T-helper 9 cell (primary cell): ENCODE measurements around the gene RBM42.
"Not testable (repeated sequence)": the region's sequence is repeated elsewhere in the genome, so short reads cannot be mapped to it uniquely, and the experiment has no call there.

Experiments used
- DNase-seq: peaks from one replicate; pipeline ENCODE4 v3.0.0-alpha.2; 2020

RBM42 gene

GRCh38 chr19:35622750-35623149, 6.1 kb upstream of the RBM42 start:
- DNase-seq, result no peak

- DNase-seq, result no peak
These were observed 5.4 kb upstream of the RBM42 start for GRCh38 chr19:35623327-35624010.

- no peak for DNase-seq
These were observed 622 bp upstream of the RBM42 start for GRCh38 chr19:35628264-35628564.

GRCh38 chr19:35629332-35629633, 447 bp downstream of the RBM42 start:
- DNase-seq, result no peak

GRCh38 chr19:35633727-35634440, 5.0 kb downstream of the RBM42 start:
- no peak for DNase-seq

- DNase-seq, result no peak
These were observed 7.8 kb downstream of the RBM42 start for GRCh38 chr19:35636651-35637050.

- no peak for DNase-seq
These were observed 8.3 kb downstream of the RBM42 start for GRCh38 chr19:35637165-35637564.

GRCh38 chr19:35639321-35639639, 10.4 kb downstream of the RBM42 start:
- DNase-seq, result no peak

- DNase-seq, result no peak
These were observed 11.0 kb downstream of the RBM42 start for GRCh38 chr19:35639863-35640262.

- peak; percentile 21 for DNase-seq
These were observed 12.8 kb downstream of the RBM42 start, which contains the start of gene ETV2 for GRCh38 chr19:35641515-35642151. TSS of gene ETV2 (plus strand) at chr19:35641745. CDS start at chr19:35642461, 716 bp downstream.

GRCh38 chr19:35642312-35642711, 13.5 kb downstream of the RBM42 start:
- no peak for DNase-seq

GRCh38 chr19:35642798-35643254, 14.0 kb downstream of the RBM42 start:
- DNase-seq, result no peak

- DNase-seq, result peak; percentile 72
These were observed 14.7 kb downstream of the RBM42 start for GRCh38 chr19:35643255-35644205.

GRCh38 chr19:35644206-35644986, 15.6 kb downstream of the RBM42 start:
- peak; percentile 90 for DNase-seq

GRCh38 chr19:35644987-35645679, 16.3 kb downstream of the RBM42 start:
- peak; percentile 62 for DNase-seq

- DNase-seq, result no peak
These were observed 17.1 kb downstream of the RBM42 start for GRCh38 chr19:35645680-35646511.

GRCh38 chr19:35648017-35648961, 19.5 kb downstream of the RBM42 start, which contains the start of gene COX6B1:
TSS of gene COX6B1 (plus strand) at chr19:35648323. CDS start at chr19:35651244, 2,921 bp downstream.
- peak; percentile 79 for DNase-seq

GRCh38 chr19:35650581-35650980, 21.7 kb downstream of the RBM42 start:
- no peak for DNase-seq

GRCh38 chr19:35654828-35655227, 26.0 kb downstream of the RBM42 start:
- not testable (repeated sequence) for DNase-seq
